Measurements from ENCODE around the gene SLAMF7.

Gene SLAMF7

DNA sequence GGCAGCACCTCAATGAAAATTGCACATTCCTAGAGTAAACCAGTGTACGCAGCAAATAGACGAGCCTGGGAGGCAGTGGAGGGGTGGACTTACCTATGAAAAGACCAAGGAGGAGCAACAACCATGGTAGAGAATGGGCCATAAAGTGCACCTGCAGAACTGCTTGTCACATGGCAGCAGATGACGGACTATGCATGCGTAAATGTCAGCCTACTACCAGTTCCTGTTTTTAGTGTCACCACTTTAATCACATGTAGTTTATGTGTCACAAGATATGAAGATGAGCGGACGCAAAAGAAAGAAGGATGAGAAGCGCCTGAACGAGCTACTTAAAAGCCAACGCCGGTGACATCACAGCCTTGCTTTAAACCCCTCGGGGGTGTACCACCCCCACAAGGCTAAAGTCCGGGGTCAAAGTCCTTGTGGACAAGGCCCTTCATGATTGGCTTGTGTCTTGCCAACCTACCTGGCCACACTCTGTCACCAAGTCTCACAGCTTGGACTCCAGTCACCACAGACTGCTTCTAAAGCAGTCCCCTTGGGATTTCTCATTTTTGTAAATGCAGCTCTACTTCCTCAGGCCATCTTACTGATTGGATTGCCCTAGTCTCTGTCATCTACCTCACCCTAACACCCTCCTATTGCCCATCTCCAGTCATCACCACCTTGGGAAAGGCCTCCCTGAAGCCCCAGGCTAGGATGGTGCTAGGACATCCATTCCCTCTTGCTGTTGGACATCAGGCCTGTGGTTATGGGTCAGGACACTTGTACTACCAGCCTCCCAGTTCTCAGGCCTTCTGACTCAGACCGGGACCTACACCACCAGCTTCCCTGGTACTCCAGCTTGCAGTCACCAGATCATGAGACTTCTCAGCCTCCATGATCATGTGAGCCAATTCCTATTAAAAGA is 50.9 kb downstream of the SLAMF7 start:
- no peak overlapping the region for H3K27ac ChIP-seq
- TF ChIP-seq ZFX (IDR thresholded peaks at IDR 0.05; ENCODE audit: borderline replicate concordance) (no peak), CTCF (IDR thresholded peaks at IDR 0.05) (no peak)

GRCh38 chr1:160794376-160794775 is 55.3 kb downstream of the SLAMF7 start:
- no peak for TF ChIP-seq CTCF (IDR thresholded peaks at IDR 0.05)
- no peak for TF ChIP-seq ZFX (IDR thresholded peaks at IDR 0.05; ENCODE audit: borderline replicate concordance)
- H3K27ac ChIP-seq = no peak overlapping the region

- H3K27ac ChIP-seq = no peak within 1 kb of the TSS
- TF ChIP-seq CTCF (IDR thresholded peaks at IDR 0.05) (no peak), ZFX (IDR thresholded peaks at IDR 0.05; ENCODE audit: borderline replicate concordance) (no peak)
These were observed 56.9 kb downstream of the SLAMF7 start, which contains the start of gene LY9 for GRCh38 chr1:160795951-160796383. Gene LY9, plus strand, starts transcription at chr1:160796174. Its CDS starts 14 bp downstream, at chr1:160796188.

DNA sequence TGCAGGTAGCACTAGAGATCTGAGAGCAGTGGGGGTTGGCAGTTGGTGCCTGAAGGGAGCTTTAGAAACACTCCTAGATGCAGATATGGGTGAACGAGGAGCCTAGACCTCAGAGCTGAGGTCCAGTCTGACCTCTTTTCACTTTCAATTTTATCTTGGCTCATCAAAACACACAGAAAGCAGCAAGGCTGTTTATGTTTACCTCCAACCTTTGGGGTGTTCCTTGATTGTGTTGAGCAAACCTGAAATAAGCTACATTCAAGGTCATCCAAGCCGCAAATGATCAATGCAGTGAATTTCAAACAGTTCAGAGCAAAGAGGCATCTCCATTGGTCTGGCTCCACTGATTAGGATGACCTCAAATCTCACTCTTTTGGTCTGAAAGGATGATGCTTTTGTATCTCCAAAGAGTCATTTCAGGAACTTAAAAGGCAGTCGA is 58.2 kb downstream of the SLAMF7 start:
- no peak overlapping the region for H3K27ac ChIP-seq

GRCh38 chr1:160797861-160798273 is 58.8 kb downstream of the SLAMF7 start:
- no peak overlapping the region for H3K27ac ChIP-seq
- no peak for TF ChIP-seq ZFX (IDR thresholded peaks at IDR 0.05; ENCODE audit: borderline replicate concordance)
- no peak for TF ChIP-seq CTCF (IDR thresholded peaks at IDR 0.05)

More for the DNA sequence above, 58.2 kb downstream of the SLAMF7 start:
- TF ChIP-seq ZFX (IDR thresholded peaks at IDR 0.05; ENCODE audit: borderline replicate concordance) (no peak), CTCF (IDR thresholded peaks at IDR 0.05) (no peak)

DNA sequence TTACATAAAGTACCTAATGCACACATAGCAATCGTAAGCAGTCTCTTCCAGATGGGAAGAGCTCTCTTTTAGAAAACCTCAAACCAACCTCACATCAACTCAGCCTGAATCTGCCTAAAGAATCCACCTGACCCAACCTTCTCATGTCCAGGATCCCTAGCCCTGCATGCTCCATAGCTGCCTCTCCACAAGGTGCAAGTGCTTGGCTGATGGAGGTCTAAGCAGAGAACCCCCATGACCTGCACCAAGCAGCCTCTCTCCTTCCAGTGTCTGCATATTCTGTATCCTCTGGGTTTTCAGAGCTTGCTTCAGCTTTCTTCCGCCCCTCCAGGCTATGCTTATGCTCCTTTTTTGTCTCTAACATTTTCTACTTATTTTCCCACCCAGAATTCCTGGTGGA is 59.4 kb downstream of the SLAMF7 start:
- TF ChIP-seq CTCF (IDR thresholded peaks at IDR 0.05) (no peak), ZFX (IDR thresholded peaks at IDR 0.05; ENCODE audit: borderline replicate concordance) (no peak)
- no peak overlapping the region for H3K27ac ChIP-seq

DNA sequence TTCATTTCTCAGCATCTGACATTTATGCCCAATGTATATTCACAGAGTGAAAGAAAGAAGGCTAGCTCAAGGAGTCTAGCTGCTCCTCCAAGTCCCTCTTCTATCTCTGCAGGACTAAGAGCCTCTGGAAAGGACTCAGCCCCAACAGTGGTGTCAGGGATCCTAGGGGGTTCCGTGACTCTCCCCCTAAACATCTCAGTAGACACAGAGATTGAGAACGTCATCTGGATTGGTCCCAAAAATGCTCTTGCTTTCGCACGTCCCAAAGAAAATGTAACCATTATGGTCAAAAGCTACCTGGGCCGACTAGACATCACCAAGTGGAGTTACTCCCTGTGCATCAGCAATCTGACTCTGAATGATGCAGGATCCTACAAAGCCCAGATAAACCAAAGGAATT is 60.6 kb downstream of the SLAMF7 start:
- no peak for TF ChIP-seq CTCF (IDR thresholded peaks at IDR 0.05)
- no peak for TF ChIP-seq ZFX (IDR thresholded peaks at IDR 0.05; ENCODE audit: borderline replicate concordance)
- no peak overlapping the region for H3K27ac ChIP-seq

All from 22Rv1 (cell line).